Stomach (tissue), 9 donors: ENCODE results near the gene STRADB. TPM values are rescaled to one million over a fixed set of nuclear protein-coding genes. Genes with fewer than 3 reads are reported as not detected.
A peak's percentile ranks its signal among the peaks of the same experiment; 100 is the strongest.

Experiments
- DNase-seq, 2 donors: peaks; one replicate each; pipeline versions ENCODE4 v3.0.0 to v3.0.0-alpha.2; 2013 to 2019
- H3K27ac ChIP-seq, 5 donors: fragments of 200-600 bp in 4 of 5; sonication (generic) in 4 of 5; one replicate each; pipeline ENCODE4 v1.5.1; 2013 to 2019; ENCODE audit warnings: mild to moderate bottlenecking in 1 of 5, moderate library complexity in 1 of 5
- H3K27me3 ChIP-seq, 3 donors: fragments of 200-600 bp; sonication (generic); one replicate each; pipeline ENCODE4 v1.5.1; 2017 to 2019; ENCODE audit warnings: mixed run types in 1 of 3
- H3K36me3 ChIP-seq, 4 donors: fragments of 200-600 bp; sonication (generic); 1 replicate in 3 of 4; 2 replicates in 1 of 4; pipeline ENCODE4 v1.5.1; 2016 to 2019
- H3K4me1 ChIP-seq, 4 donors: fragments of 200-600 bp; sonication (generic); one replicate each; pipeline ENCODE4 v1.5.1; 2016 to 2019
- H3K4me3 ChIP-seq, 4 donors: fragments of 200-600 bp; sonication (generic) in 3 of 4; one replicate each; pipeline ENCODE4 v1.5.1; 2016 to 2019; ENCODE audit warnings: mild to moderate bottlenecking in 1 of 4
- H3K9me3 ChIP-seq, 4 donors: fragments of 200-600 bp; sonication (generic); one replicate each; pipeline ENCODE4 v1.5.1; 2016 to 2019
- CTCF ChIP-seq, 7 experiments: fragments of 450-650 bp in 4 of 7; fragments of 200-600 bp in 3 of 7; sonication (generic) in 3 of 7; IDR thresholded peaks; one replicate each; pipeline ENCODE4 v1.5.1; 2016 to 2019; ENCODE audit warnings: antibody characterized with exemption in 7 of 7, control low read depth in 2 of 7, mild to moderate bottlenecking in 1 of 7
- EP300 ChIP-seq: sonication (generic); formaldehyde crosslinking; IDR thresholded peaks from one replicate; pipeline ENCODE4 v1.6.1; 2017; ENCODE audit warnings: antibody characterized with exemption
- POLR2A ChIP-seq, 4 donors: fragments of 450-650 bp; IDR thresholded peaks; one replicate each; pipeline ENCODE4 v1.6.1; 2016; ENCODE audit warnings: antibody characterized with exemption in 4 of 4, control low read depth in 2 of 4, mild to moderate bottlenecking in 1 of 4, moderate library complexity in 1 of 4
- POLR2AphosphoS5 ChIP-seq, 3 donors: sonication (generic); formaldehyde crosslinking; IDR thresholded peaks; one replicate each; pipeline ENCODE4 v1.6.1; 2016; ENCODE audit warnings: antibody characterized with exemption in 3 of 3
- WGBS, 5 donors: extraction: QIAGEN DNeasy Blood & Tissue Kit in 3 of 5; methylation state at CpG; one replicate each; pipeline versions ENCODE4 v1.1.5 to v1.1.7; 2013 to 2018; 5-methylcytosine and 5-hydroxymethylcytosine counted together
- intact Hi-C: fragments of 100-400 bp; cut with DNase I; formaldehyde crosslinking; loops from one replicate; pipeline ENCODE4 v1.15.1; 2023; ENCODE audit warnings: low total_unique reads
- polyA plus RNA-seq, 3 donors: library from polyadenylated mRNA; stranded (reverse); fragments of 200-250 nt; gene quantifications; one replicate each; pipeline ENCODE4 v1.2.3, GENCODE V29; 2013
- total RNA-seq, 5 donors: library from RNA; depleted of rRNA; stranded (reverse); fragments of >200 nt; gene quantifications; one replicate each; pipeline versions ENCODE4 v1.1.0 to v1.2.3, GENCODE V29; 2014 to 2016
- donor health status: healthy with polysubstance abuse.
- donor health status: Bipolar disorder and iron deficiency.
- donor health status: healthy.

STRADB gene
- total and polyA plus RNA-seq, 8 donors, result 7.9 to 93.4 (median 22.9) TPM

- DNase-seq, result no peak
- TF ChIP-seq POLR2AphosphoS5 (IDR thresholded peaks at IDR 0.05) (no peak), EP300 (no peak), CTCF (IDR thresholded peaks at IDR 0.05) (no peak), POLR2A (IDR thresholded peaks at IDR 0.05) (no peak)
- Histone ChIP-seq H3K27me3 (no peaks in the 10 kb centered on the region), H3K4me1 (peaks cover 0 to 10% (median 5%) of the 10 kb centered on the region in 4 donors), H3K9me3 (no peaks in the 10 kb centered on the region), H3K4me3 (no peak overlapping the region), H3K27ac (no peak overlapping the region), H3K36me3 (peaks cover 7 to 78% (median 61%) of the 10 kb centered on the region in 4 donors)
- intact Hi-C loops, result no loop called here
- WGBS, 5 donors, result 88 to 100% (median 100%) methylated on average over 1 of the region's 1 CpG
Observed at GRCh38 chr2:201460532-201460931, 9.0 kb downstream of the STRADB start.

GRCh38 chr2:201464547-201464946, 13.0 kb downstream of the STRADB start:
- 83 to 100% (median 94%) methylated on average over 1 of the region's 1 CpG for WGBS, 5 donors
- TF ChIP-seq POLR2AphosphoS5 (IDR thresholded peaks at IDR 0.05), result no peak
- no peak for TF ChIP-seq CTCF (IDR thresholded peaks at IDR 0.05)
- no peak for TF ChIP-seq EP300
- TF ChIP-seq POLR2A (IDR thresholded peaks at IDR 0.05), result no peak
- no peaks in the 10 kb centered on the region for H3K27me3 ChIP-seq
- peaks cover 7 to 91% (median 62%) of the 10 kb centered on the region in 4 donors for H3K36me3 ChIP-seq
- H3K27ac ChIP-seq, result no peak overlapping the region
- no peaks in the 10 kb centered on the region for H3K9me3 ChIP-seq
- H3K4me1 ChIP-seq, result peaks cover 0 to 12% (median 8%) of the 10 kb centered on the region in 4 donors
- DNase-seq, result no peak
- no peak overlapping the region for H3K4me3 ChIP-seq
- intact Hi-C loops, result no loop called here

- Histone ChIP-seq H3K36me3 (peaks cover 7 to 91% (median 62%) of the 10 kb centered on the region in 4 donors), H3K4me1 (peaks cover 0 to 12% (median 8%) of the 10 kb centered on the region in 4 donors), H3K4me3 (no peak overlapping the region), H3K27ac (peak overlapping the region in 4 of 5 donors; percentile 6 to 57 (median 32)), H3K27me3 (no peaks in the 10 kb centered on the region), H3K9me3 (no peaks in the 10 kb centered on the region)
- WGBS, 5 donors, result 87 to 98% (median 95%) methylated on average over 2 of the region's 2 CpGs
- TF ChIP-seq POLR2AphosphoS5 (IDR thresholded peaks at IDR 0.05) (no peak), POLR2A (IDR thresholded peaks at IDR 0.05) (no peak), CTCF (IDR thresholded peaks at IDR 0.05) (no peak), EP300 (no peak)
- intact Hi-C loops, result no loop called here
- DNase-seq, result no peak
Observed at GRCh38 chr2:201465524-201465971, 14.0 kb downstream of the STRADB start.

- peak in 1 of 2 donors; percentile 69 for DNase-seq
- H3K27me3 ChIP-seq, result no peaks in the 10 kb centered on the region
- intact Hi-C loops, result no loop called here
- peaks cover 0 to 12% (median 8%) of the 10 kb centered on the region in 4 donors for H3K4me1 ChIP-seq
- TF ChIP-seq EP300 (no peak), CTCF (IDR thresholded peaks at IDR 0.05) (no peak), POLR2AphosphoS5 (IDR thresholded peaks at IDR 0.05) (no peak), POLR2A (IDR thresholded peaks at IDR 0.05) (no peak)
- 72 to 82% (median 76%) methylated on average over 3 of the region's 3 CpGs for WGBS, 5 donors
- H3K4me3 ChIP-seq, result no peak overlapping the region
- H3K9me3 ChIP-seq, result no peaks in the 10 kb centered on the region
- peaks cover 7 to 91% (median 62%) of the 10 kb centered on the region in 4 donors for H3K36me3 ChIP-seq
- peak overlapping the region in 4 of 5 donors; percentile 6 to 57 (median 32) for H3K27ac ChIP-seq
Observed at GRCh38 chr2:201466050-201466675, 14.6 kb downstream of the STRADB start.
